ENCODE results near the gene ZNF692.
"Not testable (repeated sequence)": the region's sequence is repeated elsewhere in the genome, so short reads cannot be mapped to it uniquely, and the experiment has no call there.

- not testable (repeated sequence) for TF ChIP-seq POLR2A (IDR thresholded peaks at IDR 0.05)
- TF ChIP-seq, protein P1, sequence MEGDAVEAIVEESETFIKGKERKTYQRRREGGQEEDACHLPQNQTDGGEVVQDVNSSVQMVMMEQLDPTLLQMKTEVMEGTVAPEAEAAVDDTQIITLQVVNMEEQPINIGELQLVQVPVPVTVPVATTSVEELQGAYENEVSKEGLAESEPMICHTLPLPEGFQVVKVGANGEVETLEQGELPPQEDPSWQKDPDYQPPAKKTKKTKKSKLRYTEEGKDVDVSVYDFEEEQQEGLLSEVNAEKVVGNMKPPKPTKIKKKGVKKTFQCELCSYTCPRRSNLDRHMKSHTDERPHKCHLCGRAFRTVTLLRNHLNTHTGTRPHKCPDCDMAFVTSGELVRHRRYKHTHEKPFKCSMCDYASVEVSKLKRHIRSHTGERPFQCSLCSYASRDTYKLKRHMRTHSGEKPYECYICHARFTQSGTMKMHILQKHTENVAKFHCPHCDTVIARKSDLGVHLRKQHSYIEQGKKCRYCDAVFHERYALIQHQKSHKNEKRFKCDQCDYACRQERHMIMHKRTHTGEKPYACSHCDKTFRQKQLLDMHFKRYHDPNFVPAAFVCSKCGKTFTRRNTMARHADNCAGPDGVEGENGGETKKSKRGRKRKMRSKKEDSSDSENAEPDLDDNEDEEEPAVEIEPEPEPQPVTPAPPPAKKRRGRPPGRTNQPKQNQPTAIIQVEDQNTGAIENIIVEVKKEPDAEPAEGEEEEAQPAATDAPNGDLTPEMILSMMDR (IDR thresholded peaks at IDR 0.05): not testable (repeated sequence)
Observed at GRCh38 chr1:248803501-248803900, 55.4 kb downstream of the ZNF692 start.

Data from esophagus squamous epithelium (tissue), 4 donors.